Measurements from ENCODE around the gene SEC31A. TPM values are rescaled to one million over a fixed set of nuclear protein-coding genes. Genes with fewer than 3 reads are reported as not detected.
A peak's percentile ranks its signal among the peaks of the same experiment; 100 is the strongest.

SEC31A gene
- total RNA-seq, 2 donors from 2014 or later: 191 to 196 TPM

DNA sequence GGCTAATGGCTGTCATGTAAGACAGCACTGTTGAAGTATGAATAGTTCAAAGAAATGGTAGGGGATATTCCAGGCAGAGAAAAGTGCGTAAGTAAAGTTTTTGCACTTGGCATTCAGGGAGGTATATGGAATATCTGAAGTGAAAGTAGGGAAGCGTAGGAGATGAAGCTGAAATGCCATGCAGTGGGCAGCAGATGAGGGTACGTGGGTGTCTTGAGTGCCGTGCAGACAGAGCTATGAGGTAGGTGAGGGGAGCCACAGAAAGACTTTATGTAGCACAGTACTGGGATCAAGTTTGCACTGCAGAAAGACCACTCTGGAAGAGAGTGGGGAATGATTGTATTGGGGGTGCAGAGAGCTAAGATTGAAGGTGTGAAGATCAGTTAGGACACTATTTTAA lies 87.2 kb downstream of the SEC31A start:
- Histone ChIP-seq H3K36me3 (no peaks in the 10 kb centered on the region), H3K27ac (no peak overlapping the region), H3K9me3 (no peaks in the 10 kb centered on the region), H3K27me3 (replicated peaks; ENCODE audit: insufficient read depth) (no peaks in the 10 kb centered on the region), H3K4me3 (no peak overlapping the region), H3K4me1 (replicated peaks) (no peaks in the 10 kb centered on the region)
- TF ChIP-seq, protein P1, sequence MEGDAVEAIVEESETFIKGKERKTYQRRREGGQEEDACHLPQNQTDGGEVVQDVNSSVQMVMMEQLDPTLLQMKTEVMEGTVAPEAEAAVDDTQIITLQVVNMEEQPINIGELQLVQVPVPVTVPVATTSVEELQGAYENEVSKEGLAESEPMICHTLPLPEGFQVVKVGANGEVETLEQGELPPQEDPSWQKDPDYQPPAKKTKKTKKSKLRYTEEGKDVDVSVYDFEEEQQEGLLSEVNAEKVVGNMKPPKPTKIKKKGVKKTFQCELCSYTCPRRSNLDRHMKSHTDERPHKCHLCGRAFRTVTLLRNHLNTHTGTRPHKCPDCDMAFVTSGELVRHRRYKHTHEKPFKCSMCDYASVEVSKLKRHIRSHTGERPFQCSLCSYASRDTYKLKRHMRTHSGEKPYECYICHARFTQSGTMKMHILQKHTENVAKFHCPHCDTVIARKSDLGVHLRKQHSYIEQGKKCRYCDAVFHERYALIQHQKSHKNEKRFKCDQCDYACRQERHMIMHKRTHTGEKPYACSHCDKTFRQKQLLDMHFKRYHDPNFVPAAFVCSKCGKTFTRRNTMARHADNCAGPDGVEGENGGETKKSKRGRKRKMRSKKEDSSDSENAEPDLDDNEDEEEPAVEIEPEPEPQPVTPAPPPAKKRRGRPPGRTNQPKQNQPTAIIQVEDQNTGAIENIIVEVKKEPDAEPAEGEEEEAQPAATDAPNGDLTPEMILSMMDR (IDR thresholded peaks at IDR 0.05): no peak
- TF ChIP-seq POLR2A (IDR thresholded peaks at IDR 0.05) (no peak), POLR2AphosphoS5 (IDR thresholded peaks at IDR 0.05) (no peak)
- intact Hi-C loops (cut with DNase I): no loop called here
- WGBS: 93% methylated on average over 4 of the region's 4 CpGs
- no peak for DNase-seq (ENCODE audit: low spot score)

DNA sequence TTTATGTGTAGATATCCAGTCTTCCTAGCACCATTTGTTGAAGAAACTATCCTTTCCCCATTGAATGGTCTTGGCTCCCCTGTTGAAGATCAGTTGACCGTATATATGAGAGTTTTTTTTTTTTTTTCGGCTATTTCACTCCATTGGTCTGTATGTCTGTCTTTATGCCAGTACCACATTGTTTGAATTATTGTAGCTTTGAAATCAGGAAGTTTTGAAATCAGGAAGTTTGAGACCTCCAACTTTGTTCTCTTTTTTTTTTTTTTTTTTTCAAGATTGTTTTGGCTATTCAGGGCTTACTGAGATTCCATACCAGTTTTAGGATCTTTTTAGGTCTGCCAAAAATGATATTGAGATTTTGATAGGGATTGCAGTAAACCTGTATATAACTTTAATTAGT lies 88.0 kb downstream of the SEC31A start:
- Histone ChIP-seq H3K9me3 (no peaks in the 10 kb centered on the region), H3K27ac (no peak overlapping the region), H3K4me1 (replicated peaks) (no peaks in the 10 kb centered on the region), H3K4me3 (no peak overlapping the region), H3K27me3 (replicated peaks; ENCODE audit: insufficient read depth) (no peaks in the 10 kb centered on the region), H3K36me3 (no peaks in the 10 kb centered on the region)
- no peak for TF ChIP-seq POLR2A (IDR thresholded peaks at IDR 0.05)
- no peak for TF ChIP-seq POLR2AphosphoS5 (IDR thresholded peaks at IDR 0.05)
- TF ChIP-seq, protein P1 (IDR thresholded peaks at IDR 0.05): no peak
- no peak for DNase-seq (ENCODE audit: low spot score)
- intact Hi-C loops (cut with DNase I): no loop called here
- 78% methylated on average over 2 of the region's 2 CpGs for WGBS

DNA sequence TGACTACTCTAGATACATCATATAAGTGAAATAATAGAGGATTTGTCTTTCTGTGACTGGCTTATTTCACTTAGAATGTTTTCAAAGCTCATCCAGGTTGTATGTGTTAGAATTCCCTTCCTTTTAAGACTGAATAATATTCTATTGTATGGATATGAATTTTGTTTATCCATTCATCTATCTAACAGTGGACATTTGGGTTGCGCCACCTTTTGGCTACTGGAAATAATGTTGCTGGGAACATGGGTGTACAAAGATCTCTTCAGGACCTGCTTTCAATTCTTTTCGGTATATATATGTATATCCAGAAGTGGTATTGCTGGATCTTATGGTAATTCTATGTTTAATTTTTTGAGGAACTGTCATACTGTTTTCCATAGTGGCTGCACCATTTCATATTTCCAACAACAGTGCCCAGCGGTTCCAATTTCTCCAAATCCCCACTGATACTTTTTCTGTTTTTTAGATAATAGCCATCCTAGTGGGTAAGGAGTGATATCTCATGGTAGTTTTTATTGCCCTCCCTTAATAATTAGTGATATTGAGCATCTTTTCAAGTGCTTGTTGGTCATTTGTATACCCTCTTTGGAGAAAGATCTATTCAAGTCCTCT lies 88.9 kb downstream of the SEC31A start:
- no peak for DNase-seq (ENCODE audit: low spot score)
- no peak for TF ChIP-seq POLR2A (IDR thresholded peaks at IDR 0.05)
- TF ChIP-seq, protein P1 (IDR thresholded peaks at IDR 0.05): peak in 1 of 4 experiments; percentile 34
- TF ChIP-seq POLR2AphosphoS5 (IDR thresholded peaks at IDR 0.05): no peak
- WGBS: 68% methylated on average over 3 of the region's 3 CpGs

DNA sequence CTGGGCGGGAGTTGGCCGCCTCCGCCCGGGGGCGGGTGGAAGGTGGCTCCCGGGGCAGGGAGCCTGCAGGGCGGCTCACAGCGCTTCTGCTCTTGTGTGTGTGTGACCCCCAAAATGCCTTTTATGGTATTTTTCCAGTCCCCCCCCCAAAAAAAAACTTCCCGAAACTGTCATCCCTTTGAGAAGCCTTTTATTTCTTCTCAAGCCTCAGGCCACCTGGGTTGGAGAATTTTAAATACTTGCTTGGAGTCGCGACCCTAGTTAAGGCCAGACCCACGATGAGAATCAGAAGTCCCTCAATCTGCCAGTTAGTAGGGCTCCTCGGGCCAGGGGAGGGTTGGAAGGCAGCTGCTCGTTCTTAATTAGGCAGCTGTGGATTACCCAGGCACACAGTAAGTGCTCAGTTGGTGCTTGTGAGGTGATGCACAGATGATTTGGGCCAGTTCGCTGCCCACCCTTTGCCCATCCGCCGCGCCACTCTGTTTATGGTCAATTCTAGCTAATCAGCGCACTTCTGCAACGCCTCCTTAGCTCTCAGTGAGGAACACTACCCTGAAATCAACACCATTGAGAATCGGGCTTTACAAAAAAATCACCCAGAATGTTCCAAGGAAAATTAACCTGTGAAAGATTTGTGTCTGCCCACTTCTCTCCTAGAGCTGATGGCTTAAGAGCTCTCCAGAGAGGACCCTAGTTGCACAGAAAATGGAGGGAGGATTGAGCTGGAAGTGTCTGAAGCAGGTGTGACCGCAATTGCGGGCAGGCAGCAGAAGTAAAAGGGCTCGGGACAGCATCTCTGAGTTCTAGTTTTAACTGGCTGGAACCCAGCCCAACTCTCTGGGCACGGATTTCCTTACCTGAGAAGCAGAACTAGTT lies 91.7 kb downstream of the SEC31A start:
- no peaks in the 10 kb centered on the region for H3K9me3 ChIP-seq
- H3K36me3 ChIP-seq: no peaks in the 10 kb centered on the region
- peak overlapping the region; percentile 55 to 73 for H3K27ac ChIP-seq
- peak overlapping the region; percentile 47 to 63 for H3K4me3 ChIP-seq
- intact Hi-C loops (cut with DNase I): loop anchor here (2.0 kb wide), 1 partner anchor 336 kb away; no protein-coding TSS in a partner anchor
- no peaks in the 10 kb centered on the region for H3K4me1 ChIP-seq (replicated peaks)
- peak; percentile 58 for DNase-seq (ENCODE audit: low spot score)
- WGBS: 4% methylated on average over 25 of the region's 25 CpGs
- H3K27me3 ChIP-seq (replicated peaks; ENCODE audit: insufficient read depth): no peaks in the 10 kb centered on the region
- TF ChIP-seq, protein P1 (IDR thresholded peaks at IDR 0.05): no peak
- no peak for TF ChIP-seq POLR2A (IDR thresholded peaks at IDR 0.05)
- TF ChIP-seq POLR2AphosphoS5 (IDR thresholded peaks at IDR 0.05): no peak

More for the DNA sequence above, 88.9 kb downstream of the SEC31A start:
- H3K27me3 ChIP-seq (replicated peaks; ENCODE audit: insufficient read depth): no peaks in the 10 kb centered on the region
- intact Hi-C loops (cut with DNase I): no loop called here
- no peaks in the 10 kb centered on the region for H3K9me3 ChIP-seq
- H3K4me3 ChIP-seq: no peak overlapping the region
- no peaks in the 10 kb centered on the region for H3K4me1 ChIP-seq (replicated peaks)
- no peak overlapping the region for H3K27ac ChIP-seq
- no peaks in the 10 kb centered on the region for H3K36me3 ChIP-seq

All from prostate gland (tissue), 2 donors.